ENCODE data around the gene INO80D. TPM values are rescaled to one million over a fixed set of nuclear protein-coding genes. Genes with fewer than 3 reads are reported as not detected.
"Not testable (repeated sequence)": the region's sequence is repeated elsewhere in the genome, so short reads cannot be mapped to it uniquely, and the experiment has no call there.

INO80D gene
- polyA plus RNA-seq, 1 experiment: 3.3 TPM

GRCh38 chr2:206083602-206084438 is 2.2 kb downstream of the INO80D start:
- Histone ChIP-seq H3K27me3 (ENCODE audit: control insufficient read depth, insufficient read depth, low read length) (no peaks in the 10 kb centered on the region), H3K36me3 (ENCODE audit: control insufficient read depth, insufficient read depth, low read length) (no peaks in the 10 kb centered on the region), H3K4me3 (ENCODE audit: low read depth, low read length) (peak overlapping the region; percentile 53)
- no peak for DNase-seq (ENCODE audit: low read depth)
- TF ChIP-seq, protein P1, sequence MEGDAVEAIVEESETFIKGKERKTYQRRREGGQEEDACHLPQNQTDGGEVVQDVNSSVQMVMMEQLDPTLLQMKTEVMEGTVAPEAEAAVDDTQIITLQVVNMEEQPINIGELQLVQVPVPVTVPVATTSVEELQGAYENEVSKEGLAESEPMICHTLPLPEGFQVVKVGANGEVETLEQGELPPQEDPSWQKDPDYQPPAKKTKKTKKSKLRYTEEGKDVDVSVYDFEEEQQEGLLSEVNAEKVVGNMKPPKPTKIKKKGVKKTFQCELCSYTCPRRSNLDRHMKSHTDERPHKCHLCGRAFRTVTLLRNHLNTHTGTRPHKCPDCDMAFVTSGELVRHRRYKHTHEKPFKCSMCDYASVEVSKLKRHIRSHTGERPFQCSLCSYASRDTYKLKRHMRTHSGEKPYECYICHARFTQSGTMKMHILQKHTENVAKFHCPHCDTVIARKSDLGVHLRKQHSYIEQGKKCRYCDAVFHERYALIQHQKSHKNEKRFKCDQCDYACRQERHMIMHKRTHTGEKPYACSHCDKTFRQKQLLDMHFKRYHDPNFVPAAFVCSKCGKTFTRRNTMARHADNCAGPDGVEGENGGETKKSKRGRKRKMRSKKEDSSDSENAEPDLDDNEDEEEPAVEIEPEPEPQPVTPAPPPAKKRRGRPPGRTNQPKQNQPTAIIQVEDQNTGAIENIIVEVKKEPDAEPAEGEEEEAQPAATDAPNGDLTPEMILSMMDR (IDR thresholded peaks at IDR 0.05; ENCODE audit: insufficient read depth, low read depth, low read length): no peak
- ChIA-PET POLR2A (interaction anchor here (0.6 kb wide), 1 partner anchor 1155 kb away, joined by 3 read pairs; no protein-coding TSS in a partner anchor), CTCF (no interaction called here)

GRCh38 chr2:206082298-206082843 is 3.6 kb downstream of the INO80D start:
- CTCF ChIA-PET: no interaction called here
- POLR2A ChIA-PET: no interaction called here

GRCh38 chr2:206080927-206081326 is 5.0 kb downstream of the INO80D start:
- ChIA-PET POLR2A (no interaction called here), CTCF (no interaction called here)
- TF ChIP-seq, protein P1 (IDR thresholded peaks at IDR 0.05; ENCODE audit: insufficient read depth, low read depth, low read length): no peak

More at GRCh38 chr2:206082298-206082843, 3.6 kb downstream of the INO80D start:
- no peak for DNase-seq (ENCODE audit: low read depth)
- no peaks in the 10 kb centered on the region for H3K27me3 ChIP-seq (ENCODE audit: control insufficient read depth, insufficient read depth, low read length)
- no peak overlapping the region for H3K4me3 ChIP-seq (ENCODE audit: low read depth, low read length)
- TF ChIP-seq, protein P1 (IDR thresholded peaks at IDR 0.05; ENCODE audit: insufficient read depth, low read depth, low read length): no peak
- H3K36me3 ChIP-seq (ENCODE audit: control insufficient read depth, insufficient read depth, low read length): no peaks in the 10 kb centered on the region

DNA sequence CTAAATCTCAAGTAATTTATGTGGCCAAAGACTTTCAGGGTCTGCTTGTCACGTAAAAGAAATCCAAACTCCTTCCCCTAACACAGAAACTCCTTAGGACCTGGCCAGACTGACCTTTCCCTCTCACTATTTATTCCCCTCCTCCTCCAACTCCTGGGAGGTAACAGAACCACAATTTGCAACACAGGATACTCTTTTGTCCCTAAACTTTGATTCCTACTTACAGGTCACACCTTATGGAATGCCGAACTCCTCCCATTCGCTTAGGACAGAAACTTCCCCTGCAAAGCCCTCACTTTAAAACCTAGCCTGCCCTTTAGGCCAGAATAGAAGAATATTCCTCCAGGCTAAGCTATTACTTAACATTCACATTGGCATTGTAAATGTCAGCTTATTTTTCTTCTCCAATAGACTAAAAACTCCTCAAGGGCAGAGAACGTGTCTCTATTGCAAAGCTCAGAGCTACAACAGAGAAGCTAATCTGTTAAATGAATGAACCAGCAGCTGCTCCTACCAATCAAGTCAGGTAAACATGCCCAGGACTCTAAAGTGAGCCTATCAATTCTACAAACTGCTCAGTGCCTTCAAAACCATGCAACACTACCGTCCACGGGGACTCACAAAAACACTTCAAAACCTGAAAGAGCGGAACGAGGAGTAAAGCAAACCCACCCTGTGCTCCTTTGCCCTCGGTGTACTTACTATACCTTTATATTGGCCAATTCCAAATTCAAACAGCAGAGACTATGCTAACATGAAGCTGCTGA is 6.1 kb downstream of the INO80D start:
- H3K4me3 ChIP-seq (ENCODE audit: low read depth, low read length): no peak overlapping the region
- no peak for DNase-seq (ENCODE audit: low read depth)
- TF ChIP-seq, protein P1 (IDR thresholded peaks at IDR 0.05; ENCODE audit: insufficient read depth, low read depth, low read length): no peak
- no peaks in the 10 kb centered on the region for H3K27me3 ChIP-seq (ENCODE audit: control insufficient read depth, insufficient read depth, low read length)
- ChIA-PET POLR2A (no interaction called here), CTCF (interaction anchor here (0.6 kb wide), 1 partner anchor 10 kb away, joined by 3 read pairs; no protein-coding TSS in a partner anchor)
- no peaks in the 10 kb centered on the region for H3K36me3 ChIP-seq (ENCODE audit: control insufficient read depth, insufficient read depth, low read length)

More at GRCh38 chr2:206080927-206081326, 5.0 kb downstream of the INO80D start:
- no peak for DNase-seq (ENCODE audit: low read depth)
- Histone ChIP-seq H3K4me3 (ENCODE audit: low read depth, low read length) (no peak overlapping the region), H3K27me3 (ENCODE audit: control insufficient read depth, insufficient read depth, low read length) (no peaks in the 10 kb centered on the region), H3K36me3 (ENCODE audit: control insufficient read depth, insufficient read depth, low read length) (no peaks in the 10 kb centered on the region)

DNA sequence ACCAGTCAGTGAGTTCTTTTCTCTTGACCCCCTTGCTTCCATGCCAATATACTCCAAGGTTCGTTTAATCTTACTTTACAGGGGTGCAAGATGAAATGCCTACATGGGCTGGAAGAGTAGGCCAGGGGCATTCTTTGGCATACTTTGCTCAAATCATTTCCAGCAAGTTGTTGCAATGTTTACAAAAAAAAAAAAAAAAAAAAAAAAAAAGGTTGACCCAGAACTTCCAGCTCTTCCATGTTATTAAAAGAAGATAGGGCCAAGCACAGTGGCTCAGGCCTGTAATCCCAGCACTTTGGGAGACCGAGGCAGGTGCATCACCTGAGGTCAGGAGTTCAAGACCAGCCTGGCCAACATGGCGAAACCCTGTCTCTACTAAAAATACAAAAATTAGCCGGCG is 8.1 kb downstream of the INO80D start:
- H3K27me3 ChIP-seq (ENCODE audit: control insufficient read depth, insufficient read depth, low read length); H3K4me3 ChIP-seq (ENCODE audit: low read depth, low read length); DNase-seq (ENCODE audit: low read depth); H3K36me3 ChIP-seq (ENCODE audit: control insufficient read depth, insufficient read depth, low read length); POLR2A ChIA-PET: not testable (repeated sequence)
- CTCF ChIA-PET: interaction anchor here (0.9 kb wide), 1 partner anchor 8 kb away, joined by 3 read pairs; the partner anchor contains the start of gene INO80D
